Astrocyte (in vitro differentiated cells and primary cell): ENCODE results near the gene MEG3. TPM values are rescaled to one million over a fixed set of nuclear protein-coding genes. Genes with fewer than 3 reads are reported as not detected.

Experiments used
- DNase-seq: peaks from one replicate; pipeline ENCODE4 v3.0.0-alpha.2; 2010; ENCODE audit warnings: low read depth
- FAIRE-seq: peaks from 2 replicates; lab custom pipeline; 2011; peaks lifted over from hg19 to GRCh38; lab: Jason Lieb, UNC
- H2AFZ ChIP-seq: 2 replicates; pipeline ENCODE4 v1.6.0; 2012; ENCODE audit warnings: low read depth, low read length, inconsistent platforms
- H3K27ac ChIP-seq: 2 replicates; pipeline ENCODE4 v1.5.1; 2011; ENCODE audit warnings: low read depth, low read length, inconsistent platforms
- H3K27me3 ChIP-seq: 2 replicates; pipeline ENCODE4 v1.6.0; 2011; ENCODE audit warnings: low read length, inconsistent platforms; ENCODE audit not compliant: insufficient read depth
- H3K36me3 ChIP-seq: 2 replicates; pipeline ENCODE4 v1.5.1; 2011; ENCODE audit warnings: low read length, inconsistent platforms; ENCODE audit not compliant: insufficient read depth
- H3K4me1 ChIP-seq: 2 replicates; pipeline ENCODE4 v1.5.1; 2011; ENCODE audit warnings: low read length, inconsistent platforms; ENCODE audit not compliant: insufficient read depth
- H3K4me2 ChIP-seq: 2 replicates; pipeline ENCODE4 v1.6.0; 2012; ENCODE audit warnings: low read length, inconsistent platforms
- H3K4me3 ChIP-seq: 2 replicates; pipeline ENCODE4 v1.5.1; 2011; ENCODE audit warnings: low read depth, mild to moderate bottlenecking, low read length, inconsistent platforms; ENCODE audit not compliant: insufficient read depth
- H3K79me2 ChIP-seq: 2 replicates; pipeline ENCODE4 v1.6.0; 2012; ENCODE audit warnings: mild to moderate bottlenecking, low read length, inconsistent platforms; ENCODE audit not compliant: insufficient read depth
- H3K9ac ChIP-seq: 2 replicates; pipeline ENCODE4 v1.6.0; 2012; ENCODE audit warnings: mild to moderate bottlenecking, low read length, inconsistent platforms
- H3K9me3 ChIP-seq: 2 replicates; pipeline ENCODE4 v1.5.1; 2012; ENCODE audit warnings: low read depth, mild to moderate bottlenecking, low read length, inconsistent platforms; ENCODE audit not compliant: insufficient read depth
- H4K20me1 ChIP-seq: 2 replicates; pipeline ENCODE4 v1.6.0; 2012; ENCODE audit warnings: low read length, inconsistent platforms; ENCODE audit not compliant: insufficient read depth
- H3K27ac Mint-ChIP-seq: one replicate; pipeline ENCODE4 v1.8.0; 2021; ENCODE audit warnings: mild to moderate bottlenecking, mixed read lengths; ENCODE audit not compliant: unreplicated experiment
- H3K27me3 Mint-ChIP-seq: one replicate; pipeline ENCODE4 v1.8.0; 2021; ENCODE audit warnings: low read depth, mixed read lengths; ENCODE audit not compliant: unreplicated experiment
- H3K36me3 Mint-ChIP-seq: one replicate; pipeline ENCODE4 v1.8.0; 2021; ENCODE audit warnings: low read depth, mixed read lengths; ENCODE audit not compliant: unreplicated experiment
- H3K4me1 Mint-ChIP-seq: one replicate; pipeline ENCODE4 v1.8.0; 2021; ENCODE audit warnings: low read depth, mixed read lengths; ENCODE audit not compliant: unreplicated experiment
- H3K4me3 Mint-ChIP-seq: one replicate; pipeline ENCODE4 v1.8.0; 2021; ENCODE audit warnings: mild to moderate bottlenecking, moderate library complexity, mixed read lengths; ENCODE audit not compliant: unreplicated experiment
- H3K9me3 Mint-ChIP-seq: one replicate; pipeline ENCODE4 v1.8.0; 2021; ENCODE audit warnings: mild to moderate bottlenecking, mixed read lengths; ENCODE audit not compliant: unreplicated experiment
- CTCF ChIP-seq: IDR thresholded peaks from 2 replicates; pipeline ENCODE4 v1.5.1; 2011; ENCODE audit warnings: low read depth, mild to moderate bottlenecking, inconsistent platforms, low read length, moderate library complexity; ENCODE audit not compliant: insufficient read depth
- EZH2 ChIP-seq: IDR thresholded peaks from 2 replicates; pipeline ENCODE4 v1.6.1; 2012; ENCODE audit warnings: mild to moderate bottlenecking, low read length, inconsistent platforms; ENCODE audit not compliant: insufficient read depth
- total RNA-seq: library from RNA; stranded (reverse); gene quantifications from 2 replicates; pipeline ENCODE4 v1.2.1, GENCODE V29; 2021

Gene MEG3
- total RNA-seq, 1 donor from 2014 or later = not detected

DNA sequence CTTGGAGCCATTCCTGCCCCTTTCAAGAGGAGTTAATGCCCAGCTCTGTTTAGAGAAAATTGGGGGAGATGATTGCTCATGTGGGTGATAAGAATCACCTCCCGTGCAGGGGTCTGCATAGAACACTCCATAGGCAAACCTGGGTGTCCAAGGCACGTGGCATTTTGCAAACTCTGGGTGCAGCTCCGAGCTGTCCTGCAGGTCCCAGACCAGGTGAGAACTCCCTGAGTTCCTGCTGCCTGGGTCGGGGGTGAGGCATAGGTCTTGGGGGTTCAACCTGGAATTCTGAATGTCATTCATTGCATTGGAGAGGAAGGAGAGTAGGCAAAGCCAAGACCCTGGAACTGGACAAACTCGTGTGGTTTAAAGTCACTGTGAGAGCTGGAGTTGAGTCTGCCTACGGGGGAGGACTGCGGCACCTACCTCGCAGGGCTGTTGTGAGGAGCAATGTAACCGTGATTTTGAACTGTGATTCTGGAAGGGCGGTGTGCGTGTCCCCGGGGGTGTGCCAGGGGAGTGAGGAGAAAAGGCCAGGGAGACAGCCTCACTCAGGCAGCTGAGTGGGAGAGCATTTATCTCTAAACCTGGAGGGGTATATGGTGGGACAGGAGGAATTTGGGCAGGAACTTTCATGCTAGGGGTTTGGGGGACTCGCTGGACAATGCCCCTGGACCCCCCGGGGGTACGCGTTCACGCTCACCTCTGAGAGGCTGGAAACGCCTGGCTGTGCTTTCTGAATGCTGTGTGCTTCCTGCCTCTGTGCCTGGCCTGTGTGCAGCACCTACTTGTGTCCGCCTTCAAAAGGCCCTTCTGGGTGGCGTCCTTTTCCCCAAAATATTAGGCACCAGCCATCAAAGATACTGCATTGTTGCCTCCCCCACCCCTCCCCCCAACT is 30.4 kb downstream of the MEG3 start:
- TF ChIP-seq CTCF (no peak), EZH2 (no peak)
- Mint-ChIP-seq H3K27ac (no peak overlapping the region), H3K36me3 (peaks cover 5% of the 10 kb centered on the region), H3K27me3 (peaks cover 42% of the 10 kb centered on the region), H3K9me3 (peaks cover 4% of the 10 kb centered on the region), H3K4me3 (no peak overlapping the region), H3K4me1 (no peaks in the 10 kb centered on the region)
- DNase-seq (no peak), FAIRE-seq (no peak)
- H3K9ac ChIP-seq = no peak overlapping the region
- peaks cover 98% of the 10 kb centered on the region for H4K20me1 ChIP-seq
- no peak overlapping the region for H3K4me3 ChIP-seq
- H3K27me3 ChIP-seq = no peaks in the 10 kb centered on the region
- H2AFZ ChIP-seq = no peak overlapping the region
- peaks cover 97% of the 10 kb centered on the region for H3K79me2 ChIP-seq
- H3K9me3 ChIP-seq = no peaks in the 10 kb centered on the region
- H3K27ac ChIP-seq = no peak overlapping the region
- H3K36me3 ChIP-seq = peaks cover 16% of the 10 kb centered on the region
- peaks cover 2% of the 10 kb centered on the region for H3K4me1 ChIP-seq
- no peak overlapping the region for H3K4me2 ChIP-seq

GRCh38 chr14:100857233-100857922 is 31.5 kb downstream of the MEG3 start:
- no peak overlapping the region for H2AFZ ChIP-seq
- H3K79me2 ChIP-seq = peaks cover 95% of the 10 kb centered on the region
- no peaks in the 10 kb centered on the region for H3K9me3 ChIP-seq
- H3K4me3 Mint-ChIP-seq = no peak overlapping the region
- H3K4me1 ChIP-seq = peaks cover 5% of the 10 kb centered on the region
- TF ChIP-seq EZH2 = no peak
- TF ChIP-seq CTCF = no peak
- no peak overlapping the region for H3K4me2 ChIP-seq
- H3K27me3 ChIP-seq = no peaks in the 10 kb centered on the region
- no peak for DNase-seq
- H3K27ac Mint-ChIP-seq = no peak overlapping the region
- peaks cover 16% of the 10 kb centered on the region for H3K36me3 ChIP-seq
- no peak overlapping the region for H3K27ac ChIP-seq
- peaks cover 5% of the 10 kb centered on the region for H3K36me3 Mint-ChIP-seq
- peaks cover 45% of the 10 kb centered on the region for H3K27me3 Mint-ChIP-seq
- FAIRE-seq = no peak
- no peak overlapping the region for H3K4me3 ChIP-seq
- peaks cover 4% of the 10 kb centered on the region for H3K9me3 Mint-ChIP-seq
- no peaks in the 10 kb centered on the region for H3K4me1 Mint-ChIP-seq
- H4K20me1 ChIP-seq = peaks cover 98% of the 10 kb centered on the region
- H3K9ac ChIP-seq = no peak overlapping the region
